ENCODE data around the gene CAD. TPM values are rescaled to one million over a fixed set of nuclear protein-coding genes. Genes with fewer than 3 reads are reported as not detected.

CAD gene
- total RNA-seq, 4 donors from 2014 or later: 21.2 to 42.9 (median 36.7) TPM

- Histone ChIP-seq H3K4me1 (no peaks in the 10 kb centered on the region), H3K4me3 (no peak overlapping the region), H3K9me3 (no peaks in the 10 kb centered on the region), H3K36me3 (no peaks in the 10 kb centered on the region), H3K27me3 (no peaks in the 10 kb centered on the region), H3K27ac (no peak overlapping the region)
- DNase-seq: no peak
- TF ChIP-seq POLR2A (IDR thresholded peaks at IDR 0.05) (no peak), CTCF (IDR thresholded peaks at IDR 0.05) (no peak)
Measured at GRCh38 chr2:27177441-27178351, 39.5 kb upstream of the CAD start.

- H3K36me3 ChIP-seq: no peaks in the 10 kb centered on the region
- no peaks in the 10 kb centered on the region for H3K27me3 ChIP-seq
- TF ChIP-seq POLR2A (IDR thresholded peaks at IDR 0.05) (no peak), CTCF (IDR thresholded peaks at IDR 0.05) (no peak)
- H3K4me1 ChIP-seq: no peaks in the 10 kb centered on the region
- no peak overlapping the region for H3K4me3 ChIP-seq
- no peaks in the 10 kb centered on the region for H3K9me3 ChIP-seq
- no peak for DNase-seq
- no peak overlapping the region for H3K27ac ChIP-seq
Measured at GRCh38 chr2:27178469-27178868, 38.7 kb upstream of the CAD start.

GRCh38 chr2:27179344-27180000, 37.7 kb upstream of the CAD start:
- Histone ChIP-seq H3K27me3 (no peaks in the 10 kb centered on the region), H3K9me3 (no peaks in the 10 kb centered on the region), H3K27ac (peak overlapping the region in 3 of 4 donors; percentile 11 to 50 (median 17)), H3K4me1 (no peaks in the 10 kb centered on the region), H3K36me3 (no peaks in the 10 kb centered on the region), H3K4me3 (no peak overlapping the region)
- TF ChIP-seq POLR2A (IDR thresholded peaks at IDR 0.05) (no peak), CTCF (IDR thresholded peaks at IDR 0.05) (no peak)
- DNase-seq: no peak

GRCh38 chr2:27182346-27182745, 34.8 kb upstream of the CAD start:
- Histone ChIP-seq H3K4me3 (no peak overlapping the region), H3K9me3 (no peaks in the 10 kb centered on the region), H3K36me3 (no peaks in the 10 kb centered on the region), H3K27ac (peak overlapping the region in 1 of 4 donors; percentile 50), H3K4me1 (no peaks in the 10 kb centered on the region), H3K27me3 (no peaks in the 10 kb centered on the region)
- DNase-seq: no peak
- no peak for TF ChIP-seq CTCF (IDR thresholded peaks at IDR 0.05)
- TF ChIP-seq POLR2A (IDR thresholded peaks at IDR 0.05): no peak

DNA sequence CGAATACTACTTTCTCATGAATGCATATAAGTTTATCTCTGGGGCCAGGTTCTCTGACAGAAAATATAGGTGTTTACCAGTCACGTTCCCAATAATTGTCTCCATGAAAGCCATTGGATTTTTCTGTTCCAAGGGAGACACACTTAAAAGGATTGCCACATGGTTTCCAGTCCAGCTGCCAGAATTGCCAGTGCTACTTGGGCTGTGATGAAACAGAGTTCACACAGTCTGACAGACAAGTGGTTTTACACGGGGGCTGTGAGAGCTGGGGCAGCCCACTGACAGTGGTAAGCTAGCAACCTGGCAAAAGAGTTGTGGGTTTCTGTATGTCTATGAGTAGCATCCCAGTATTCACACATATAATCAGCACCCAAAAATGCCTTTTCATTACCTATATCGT, 33.1 kb upstream of the CAD start:
- Histone ChIP-seq H3K4me1 (no peaks in the 10 kb centered on the region), H3K27me3 (no peaks in the 10 kb centered on the region), H3K9me3 (no peaks in the 10 kb centered on the region), H3K36me3 (no peaks in the 10 kb centered on the region), H3K4me3 (no peak overlapping the region), H3K27ac (peak overlapping the region; percentile 45 to 80 (median 62))
- TF ChIP-seq POLR2A (IDR thresholded peaks at IDR 0.05) (no peak), CTCF (IDR thresholded peaks at IDR 0.05) (no peak)
- peak in 1 of 3 donors; percentile 56 for DNase-seq

Measured in Peyer's patch (tissue), 4 donors.